ENCODE results near the gene SIRT5.

Gene SIRT5

GRCh38 chr6:13648850-13649249 is 74.4 kb downstream of the SIRT5 start:
- DNase-seq (ENCODE audit: low read depth, low spot score): no peak

DNA sequence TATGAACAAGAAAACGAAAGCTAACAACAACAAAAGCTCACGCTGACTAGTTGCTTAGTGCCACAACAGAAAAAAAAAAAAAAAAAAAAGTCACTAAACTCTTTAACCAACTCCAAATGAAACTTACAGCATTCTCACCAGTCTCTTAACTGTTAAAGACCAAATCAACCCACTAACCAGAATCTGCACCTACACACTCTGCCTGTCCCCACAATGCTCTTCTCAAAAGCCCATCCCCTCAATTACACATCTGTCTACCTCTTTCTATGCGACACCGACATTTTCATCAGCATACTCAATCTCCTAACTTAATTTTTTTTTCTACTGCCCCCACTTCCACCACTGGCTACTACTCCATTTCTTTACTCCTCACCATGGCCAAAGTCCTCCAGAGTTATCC is 75.0 kb downstream of the SIRT5 start:
- TF ChIP-seq ZNF274 (IDR thresholded peaks at IDR 0.05; ENCODE audit: low read depth, low read length) (no peak), SUZ12 (IDR thresholded peaks at IDR 0.05; ENCODE audit: extremely low read depth, insufficient read depth, insufficient read length) (no peak), YY1 (IDR thresholded peaks at IDR 0.05; ENCODE audit: insufficient read depth, insufficient read length) (no peak)
- H3K4me1 ChIP-seq (ENCODE audit: insufficient read depth, insufficient read length): no peaks in the 10 kb centered on the region
- H3K4me3 ChIP-seq (ENCODE audit: insufficient read length, low read depth): no peak overlapping the region
- DNase-seq (ENCODE audit: low read depth, low spot score): no peak
- H3K36me3 ChIP-seq (ENCODE audit: insufficient read depth, insufficient read length, low read length): peaks cover 6% of the 10 kb centered on the region
- no peaks in the 10 kb centered on the region for H3K9me3 ChIP-seq (ENCODE audit: insufficient read depth, low read length)
- no peak overlapping the region for H3K9ac ChIP-seq (ENCODE audit: insufficient read length, low read depth)
- H3K27me3 ChIP-seq (ENCODE audit: insufficient read depth, insufficient read length): no peaks in the 10 kb centered on the region

More at GRCh38 chr6:13648850-13649249, 74.4 kb downstream of the SIRT5 start:
- H3K4me1 ChIP-seq (ENCODE audit: insufficient read depth, insufficient read length): no peaks in the 10 kb centered on the region
- H3K9me3 ChIP-seq (ENCODE audit: insufficient read depth, low read length): no peaks in the 10 kb centered on the region
- H3K9ac ChIP-seq (ENCODE audit: insufficient read length, low read depth): no peak overlapping the region
- TF ChIP-seq SUZ12 (IDR thresholded peaks at IDR 0.05; ENCODE audit: extremely low read depth, insufficient read depth, insufficient read length) (no peak), ZNF274 (IDR thresholded peaks at IDR 0.05; ENCODE audit: low read depth, low read length) (no peak), YY1 (IDR thresholded peaks at IDR 0.05; ENCODE audit: insufficient read depth, insufficient read length) (no peak)
- no peaks in the 10 kb centered on the region for H3K27me3 ChIP-seq (ENCODE audit: insufficient read depth, insufficient read length)
- H3K4me3 ChIP-seq (ENCODE audit: insufficient read length, low read depth): no peak overlapping the region
- peaks cover 8% of the 10 kb centered on the region for H3K36me3 ChIP-seq (ENCODE audit: insufficient read depth, insufficient read length, low read length)

GRCh38 chr6:13653296-13653695 is 78.9 kb downstream of the SIRT5 start:
- Histone ChIP-seq H3K27me3 (ENCODE audit: insufficient read depth, insufficient read length) (no peaks in the 10 kb centered on the region), H3K4me1 (ENCODE audit: insufficient read depth, insufficient read length) (no peaks in the 10 kb centered on the region), H3K36me3 (ENCODE audit: insufficient read depth, insufficient read length, low read length) (peaks cover 3% of the 10 kb centered on the region), H3K4me3 (ENCODE audit: insufficient read length, low read depth) (no peak overlapping the region), H3K9me3 (ENCODE audit: insufficient read depth, low read length) (no peaks in the 10 kb centered on the region), H3K9ac (ENCODE audit: insufficient read length, low read depth) (no peak overlapping the region)
- no peak for TF ChIP-seq SUZ12 (IDR thresholded peaks at IDR 0.05; ENCODE audit: extremely low read depth, insufficient read depth, insufficient read length)
- no peak for TF ChIP-seq YY1 (IDR thresholded peaks at IDR 0.05; ENCODE audit: insufficient read depth, insufficient read length)
- TF ChIP-seq ZNF274 (IDR thresholded peaks at IDR 0.05; ENCODE audit: low read depth, low read length): no peak
- DNase-seq (ENCODE audit: low read depth, low spot score): no peak

- DNase-seq (ENCODE audit: low read depth, low spot score): no peak
- no peak for TF ChIP-seq ZNF274 (IDR thresholded peaks at IDR 0.05; ENCODE audit: low read depth, low read length)
- no peak for TF ChIP-seq YY1 (IDR thresholded peaks at IDR 0.05; ENCODE audit: insufficient read depth, insufficient read length)
- TF ChIP-seq SUZ12 (IDR thresholded peaks at IDR 0.05; ENCODE audit: extremely low read depth, insufficient read depth, insufficient read length): no peak
Observed at GRCh38 chr6:13654496-13654895, 80.1 kb downstream of the SIRT5 start.

GRCh38 chr6:13655700-13656099 is 81.3 kb downstream of the SIRT5 start:
- Histone ChIP-seq H3K9me3 (ENCODE audit: insufficient read depth, low read length) (no peaks in the 10 kb centered on the region), H3K9ac (ENCODE audit: insufficient read length, low read depth) (no peak overlapping the region), H3K36me3 (ENCODE audit: insufficient read depth, insufficient read length, low read length) (no peaks in the 10 kb centered on the region), H3K4me1 (ENCODE audit: insufficient read depth, insufficient read length) (no peaks in the 10 kb centered on the region), H3K27me3 (ENCODE audit: insufficient read depth, insufficient read length) (no peaks in the 10 kb centered on the region), H3K4me3 (ENCODE audit: insufficient read length, low read depth) (no peak overlapping the region)
- DNase-seq (ENCODE audit: low read depth, low spot score): no peak
- TF ChIP-seq SUZ12 (IDR thresholded peaks at IDR 0.05; ENCODE audit: extremely low read depth, insufficient read depth, insufficient read length) (no peak), YY1 (IDR thresholded peaks at IDR 0.05; ENCODE audit: insufficient read depth, insufficient read length) (no peak), ZNF274 (IDR thresholded peaks at IDR 0.05; ENCODE audit: low read depth, low read length) (no peak)

More at GRCh38 chr6:13654496-13654895, 80.1 kb downstream of the SIRT5 start:
- H3K36me3 ChIP-seq (ENCODE audit: insufficient read depth, insufficient read length, low read length): peaks cover 2% of the 10 kb centered on the region
- no peak overlapping the region for H3K4me3 ChIP-seq (ENCODE audit: insufficient read length, low read depth)
- H3K9ac ChIP-seq (ENCODE audit: insufficient read length, low read depth): no peak overlapping the region
- H3K4me1 ChIP-seq (ENCODE audit: insufficient read depth, insufficient read length): no peaks in the 10 kb centered on the region
- no peaks in the 10 kb centered on the region for H3K27me3 ChIP-seq (ENCODE audit: insufficient read depth, insufficient read length)
- no peaks in the 10 kb centered on the region for H3K9me3 ChIP-seq (ENCODE audit: insufficient read depth, low read length)

DNA sequence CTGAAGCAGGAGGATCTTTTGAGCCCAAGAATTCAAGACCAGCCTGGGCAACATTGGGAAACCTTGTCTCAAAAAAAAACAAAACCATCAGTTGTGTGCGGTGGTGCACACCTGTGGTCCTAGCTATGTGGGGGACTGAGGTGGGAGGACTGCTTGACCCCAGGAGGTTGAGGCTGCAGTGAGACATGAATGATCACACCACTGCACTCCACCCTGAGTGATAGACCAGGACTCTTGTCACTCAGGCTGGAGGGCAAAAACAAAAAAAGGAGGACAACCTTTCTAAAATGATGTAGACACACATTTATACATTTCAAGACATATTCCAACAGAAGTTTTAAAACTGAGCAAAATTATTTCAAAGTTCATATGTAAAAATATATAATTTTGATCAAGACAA is 85.9 kb downstream of the SIRT5 start:
- TF ChIP-seq SUZ12 (IDR thresholded peaks at IDR 0.05; ENCODE audit: extremely low read depth, insufficient read depth, insufficient read length): no peak

DNA sequence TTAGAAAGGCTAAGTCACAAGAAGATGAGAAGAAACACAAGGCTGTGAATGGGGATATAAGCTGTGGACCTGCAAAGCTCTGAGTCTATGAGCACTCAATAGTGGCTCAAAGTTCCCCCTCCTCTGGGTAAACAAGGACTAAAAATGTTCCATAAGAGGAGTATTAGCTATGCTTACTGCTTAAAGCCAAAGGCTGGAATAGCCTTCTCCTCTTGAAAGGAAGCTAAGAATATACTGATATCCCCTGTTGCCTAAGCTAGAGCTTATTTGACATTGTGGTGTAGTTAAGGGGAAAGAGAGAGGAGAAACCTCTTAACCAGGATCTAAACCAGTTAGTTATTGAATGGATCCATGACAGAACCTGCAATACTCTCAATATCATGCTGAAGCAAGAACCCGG is 86.5 kb downstream of the SIRT5 start:
- Histone ChIP-seq H3K4me1 (ENCODE audit: insufficient read depth, insufficient read length) (no peaks in the 10 kb centered on the region), H3K9me3 (ENCODE audit: insufficient read depth, low read length) (no peaks in the 10 kb centered on the region), H3K4me3 (ENCODE audit: insufficient read length, low read depth) (no peak overlapping the region), H3K36me3 (ENCODE audit: insufficient read depth, insufficient read length, low read length) (no peaks in the 10 kb centered on the region), H3K9ac (ENCODE audit: insufficient read length, low read depth) (no peak overlapping the region), H3K27me3 (ENCODE audit: insufficient read depth, insufficient read length) (no peaks in the 10 kb centered on the region)
- no peak for DNase-seq (ENCODE audit: low read depth, low spot score)
- no peak for TF ChIP-seq SUZ12 (IDR thresholded peaks at IDR 0.05; ENCODE audit: extremely low read depth, insufficient read depth, insufficient read length)
- TF ChIP-seq YY1 (IDR thresholded peaks at IDR 0.05; ENCODE audit: insufficient read depth, insufficient read length): no peak
- TF ChIP-seq ZNF274 (IDR thresholded peaks at IDR 0.05; ENCODE audit: low read depth, low read length): no peak

More for the DNA sequence above, 85.9 kb downstream of the SIRT5 start:
- H3K36me3 ChIP-seq (ENCODE audit: insufficient read depth, insufficient read length, low read length): no peaks in the 10 kb centered on the region
- no peak overlapping the region for H3K4me3 ChIP-seq (ENCODE audit: insufficient read length, low read depth)
- DNase-seq (ENCODE audit: low read depth, low spot score): no peak
- H3K9ac ChIP-seq (ENCODE audit: insufficient read length, low read depth): no peak overlapping the region
- no peaks in the 10 kb centered on the region for H3K27me3 ChIP-seq (ENCODE audit: insufficient read depth, insufficient read length)
- H3K9me3 ChIP-seq (ENCODE audit: insufficient read depth, low read length): no peaks in the 10 kb centered on the region
- H3K4me1 ChIP-seq (ENCODE audit: insufficient read depth, insufficient read length): no peaks in the 10 kb centered on the region

DNA sequence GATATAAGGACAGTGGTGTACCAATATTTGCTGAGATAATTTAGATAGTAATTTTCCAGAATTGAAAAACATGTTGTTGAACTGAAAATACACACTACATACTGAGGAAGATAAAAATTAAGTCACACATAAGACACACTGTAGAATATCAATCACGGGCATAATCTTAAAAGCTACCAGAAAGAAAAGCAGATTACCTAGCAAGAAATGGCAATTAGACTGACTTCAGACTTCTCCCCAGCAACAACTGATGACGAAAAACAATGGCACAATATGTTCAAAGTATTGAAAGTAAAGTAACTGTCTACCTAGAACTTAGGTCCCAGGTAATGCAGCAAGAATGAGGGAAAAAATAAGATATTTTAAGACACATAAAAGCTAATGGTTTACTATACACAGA is 87.2 kb downstream of the SIRT5 start:
- H3K4me3 ChIP-seq (ENCODE audit: insufficient read length, low read depth): no peak overlapping the region
- no peaks in the 10 kb centered on the region for H3K36me3 ChIP-seq (ENCODE audit: insufficient read depth, insufficient read length, low read length)
- no peak overlapping the region for H3K9ac ChIP-seq (ENCODE audit: insufficient read length, low read depth)
- TF ChIP-seq YY1 (IDR thresholded peaks at IDR 0.05; ENCODE audit: insufficient read depth, insufficient read length) (no peak), ZNF274 (IDR thresholded peaks at IDR 0.05; ENCODE audit: low read depth, low read length) (no peak), SUZ12 (IDR thresholded peaks at IDR 0.05; ENCODE audit: extremely low read depth, insufficient read depth, insufficient read length) (no peak)
- DNase-seq (ENCODE audit: low read depth, low spot score): no peak
- H3K4me1 ChIP-seq (ENCODE audit: insufficient read depth, insufficient read length): no peaks in the 10 kb centered on the region
- H3K27me3 ChIP-seq (ENCODE audit: insufficient read depth, insufficient read length): no peaks in the 10 kb centered on the region
- H3K9me3 ChIP-seq (ENCODE audit: insufficient read depth, low read length): no peaks in the 10 kb centered on the region
